Motor neuron (in vitro differentiated cells): ENCODE data around the gene ANO6. TPM values are rescaled to one million over a fixed set of nuclear protein-coding genes. Genes with fewer than 3 reads are reported as not detected.

Experiments
- ATAC-seq, 8 experiments: fragments of 200-7000 bp; cut with Tn5 transposase; replicated peaks in 6 of 8; 2 replicates each; pipeline ENCODE4 v1.8.0; 2021; ENCODE audit warnings: mild to moderate bottlenecking in 8 of 8, moderate library complexity in 8 of 8
- H3K27ac ChIP-seq, 2 donors: fragments of 250-450 bp; sonication (Bioruptor Pico); 2 replicates each; pipeline ENCODE4 v1.9.0; 2021; ENCODE audit warnings: antibody characterized with exemption in 2 of 2, mild to moderate bottlenecking in 2 of 2, moderate library complexity in 1 of 2
- H3K4me1 ChIP-seq, 2 donors: fragments of 250-450 bp; sonication (Bioruptor Pico); replicated peaks in 1 of 2; 2 replicates each; pipeline ENCODE4 v1.6.1; 2021; ENCODE audit warnings: antibody characterized with exemption in 2 of 2, mild to moderate bottlenecking in 2 of 2, moderate library complexity in 1 of 2
- H3K4me3 ChIP-seq, 5 donors: fragments of 250-450 bp; sonication (Bioruptor Pico); 2 replicates each; pipeline ENCODE4 v1.9.0; 2021; ENCODE audit warnings: antibody characterized with exemption in 5 of 5, mild to moderate bottlenecking in 5 of 5, moderate library complexity in 4 of 5
- WGBS, 10 experiments: fragments of 450-650 bp; shearing (Covaris generic); methylation state at CpG; one replicate each; pipeline ENCODE4 v1.0.0; 2022; 5-methylcytosine and 5-hydroxymethylcytosine counted together
- in situ Hi-C, 9 experiments: fragments of 400-800 bp; cut with MboI; loops; one replicate each; pipeline ENCODE4 v1.15.0; 2021; ENCODE audit warnings: low sequenced_read_pairs in 9 of 9, low pct_unique_long_range_greater_than_20kb in 2 of 9; ENCODE audit not compliant: unreplicated experiment in 9 of 9
- total RNA-seq, 8 experiments: library from RNA; unstranded; fragments of 300-600 nt; gene quantifications; 2 replicates each; pipeline versions ENCODE4 v1.2.3 to v1.2.4, GENCODE V29; 2022

The ANO6 gene
- total RNA-seq, 8 experiments from 2014 or later, result 13.2 to 64.7 (median 27.4) TPM

DNA sequence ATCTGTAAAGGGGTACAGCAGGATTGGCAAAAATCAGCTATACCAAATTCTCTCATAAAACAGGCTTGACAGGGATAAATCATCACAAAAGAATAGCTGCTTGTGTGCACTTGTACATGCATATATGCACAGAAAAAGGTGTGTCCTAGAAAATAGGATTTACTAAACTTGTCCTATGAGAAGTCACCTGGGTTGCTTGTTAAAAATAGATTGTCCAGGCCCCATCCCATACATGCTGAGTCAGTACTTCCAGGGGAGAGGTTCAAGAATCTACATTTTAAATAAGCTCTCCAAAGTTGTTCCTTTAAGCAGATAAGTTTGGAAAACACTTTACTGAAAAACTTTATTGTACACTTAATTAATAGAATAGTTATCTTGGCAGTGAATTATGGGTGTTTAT is 123.1 kb downstream of the ANO6 start:
- H3K4me3 ChIP-seq, result no peak overlapping the region
- ATAC-seq, result peak in 3 of 8 experiments; percentile 17 to 79 (median 77)
- in situ Hi-C loops, result no loop called here
- no peak overlapping the region for H3K27ac ChIP-seq
- H3K4me1 ChIP-seq, result peaks cover 0 to 10% of the 10 kb centered on the region in 2 donors

GRCh38 chr12:45342171-45342570 is 126.3 kb downstream of the ANO6 start:
- H3K4me3 ChIP-seq, result no peak overlapping the region
- WGBS, 10 experiments, result 17 to 100% (median 85%) methylated on average over 1 to 3 of the region's 3 CpGs; no CpG with 5 or more reads in 2 of the 10 experiments
- peaks cover 0 to 10% of the 10 kb centered on the region in 2 donors for H3K4me1 ChIP-seq
- no peak for ATAC-seq
- in situ Hi-C loops, result no loop called here
- no peak overlapping the region for H3K27ac ChIP-seq

DNA sequence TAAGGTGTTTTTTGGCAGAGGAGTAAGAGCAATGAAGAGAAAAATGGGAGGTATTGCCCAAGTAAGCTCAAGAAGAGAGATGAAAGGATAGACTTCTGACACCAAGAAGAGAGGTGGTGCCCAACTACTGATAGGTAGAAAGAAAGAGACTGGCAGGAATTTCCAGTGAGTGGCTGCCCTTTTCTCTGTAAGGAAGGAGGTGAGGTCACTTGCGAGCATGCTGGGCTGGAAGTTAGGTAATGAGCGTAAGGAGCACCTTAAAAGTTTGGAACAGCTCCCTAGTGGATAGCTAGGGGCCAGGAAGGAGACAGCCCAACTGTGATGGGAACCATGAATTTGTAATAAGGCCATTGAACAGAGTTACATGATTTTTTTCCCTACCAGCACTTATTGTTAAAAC is 127.0 kb downstream of the ANO6 start:
- WGBS, 10 experiments, result 87 to 100% (median 100%) methylated on average over 1 to 2 of the region's 2 CpGs; no CpG with 5 or more reads in 1 of the 10 experiments
- ATAC-seq, result no peak
- Histone ChIP-seq H3K4me3 (no peak overlapping the region), H3K4me1 (peaks cover 0 to 10% of the 10 kb centered on the region in 2 donors), H3K27ac (no peak overlapping the region)
- in situ Hi-C loops, result no loop called here

GRCh38 chr12:45343269-45344051 is 127.6 kb downstream of the ANO6 start:
- Histone ChIP-seq H3K27ac (no peak overlapping the region), H3K4me3 (no peak overlapping the region), H3K4me1 (peaks cover 0 to 10% of the 10 kb centered on the region in 2 donors)
- in situ Hi-C loops, result no loop called here
- peak in 7 of 8 experiments; percentile 51 to 85 (median 66) for ATAC-seq
- 60 to 100% (median 90%) methylated on average over 1 to 6 of the region's 6 CpGs; no CpG with 5 or more reads in 2 of the 10 experiments for WGBS, 10 experiments

DNA sequence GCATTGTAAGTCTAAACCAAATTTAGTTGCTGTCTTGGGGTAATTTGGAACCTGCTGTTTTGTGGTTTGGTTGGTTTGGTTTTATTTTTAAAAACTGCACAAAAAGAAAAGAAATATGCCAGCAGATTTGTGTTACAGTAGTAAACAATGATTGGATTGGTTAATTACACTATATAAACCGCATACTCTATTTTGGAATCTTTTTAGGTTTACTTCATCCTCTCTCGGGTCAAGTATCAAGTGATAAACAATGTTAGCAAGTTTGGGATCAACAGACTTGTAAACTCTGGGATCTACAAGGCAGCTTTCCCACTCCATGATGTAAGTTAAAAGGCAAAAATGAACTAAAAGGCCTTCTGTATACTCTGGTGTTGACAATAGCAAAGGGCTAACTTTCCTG is 132.4 kb downstream of the ANO6 start:
- in situ Hi-C loops, result no loop called here
- Histone ChIP-seq H3K4me3 (no peak overlapping the region), H3K4me1 (no peaks in the 10 kb centered on the region), H3K27ac (no peak overlapping the region)
- 71 to 100% (median 95%) methylated on average over 1 to 2 of the region's 2 CpGs; no CpG with 5 or more reads in 1 of the 10 experiments for WGBS, 10 experiments
- no peak for ATAC-seq

DNA sequence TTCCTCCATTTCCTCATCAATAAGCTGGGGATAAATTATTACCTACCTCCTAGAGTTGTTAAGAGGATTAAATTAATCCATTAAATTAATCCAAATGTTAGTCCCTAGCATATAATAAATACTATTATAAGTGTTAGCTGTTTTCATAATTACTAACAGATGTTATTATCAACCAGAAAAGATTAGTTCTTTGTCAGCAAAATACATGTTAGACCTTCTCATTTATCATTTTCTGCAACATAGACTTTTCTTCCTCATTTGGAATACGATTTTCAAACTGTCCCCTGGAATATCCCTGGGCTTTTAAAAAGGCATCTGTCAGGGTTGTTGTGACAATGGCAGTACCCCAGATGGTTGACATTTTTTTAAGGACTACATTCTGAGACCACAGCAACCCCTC is 133.1 kb downstream of the ANO6 start:
- in situ Hi-C loops, result no loop called here

DNA sequence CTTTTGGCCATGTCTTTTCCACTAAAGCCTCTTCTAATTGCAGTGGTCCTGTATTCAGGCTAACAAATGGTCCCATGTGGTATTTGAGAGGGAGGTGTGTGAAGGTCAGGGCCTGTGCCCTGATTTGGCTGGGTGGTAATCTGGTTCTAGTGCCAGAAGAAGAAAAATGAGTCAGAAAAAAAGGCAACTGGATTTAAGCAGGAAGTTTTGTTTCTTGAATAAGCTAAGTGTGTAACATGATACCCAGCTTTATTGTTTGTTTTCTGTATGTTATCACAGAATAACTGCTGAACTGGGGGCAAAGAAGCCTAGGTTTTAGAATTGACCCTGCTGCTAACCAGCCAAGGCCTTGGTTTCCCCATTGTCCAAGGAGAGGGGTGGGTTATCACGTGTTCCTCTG is 134.0 kb downstream of the ANO6 start:
- 100% methylated on average over 1 of the region's 1 CpG; no CpG with 5 or more reads in 7 of the 10 experiments for WGBS, 10 experiments
- H3K27ac ChIP-seq, result no peak overlapping the region
- no peak overlapping the region for H3K4me3 ChIP-seq
- H3K4me1 ChIP-seq, result no peaks in the 10 kb centered on the region
- in situ Hi-C loops, result no loop called here
- peak in 2 of 8 experiments; percentile 61 to 63 for ATAC-seq

More for the DNA sequence above, 133.1 kb downstream of the ANO6 start:
- H3K4me1 ChIP-seq, result no peaks in the 10 kb centered on the region
- no peak overlapping the region for H3K4me3 ChIP-seq
- H3K27ac ChIP-seq, result no peak overlapping the region
- WGBS, 10 experiments, result 14 to 75% (median 50%) methylated on average over 1 of the region's 1 CpG; no CpG with 5 or more reads in 3 of the 10 experiments
- no peak for ATAC-seq

- in situ Hi-C loops, result no loop called here
- ATAC-seq, result peak in 2 of 8 experiments; percentile 50 to 74
- no peaks in the 10 kb centered on the region for H3K4me1 ChIP-seq
- no peak overlapping the region for H3K4me3 ChIP-seq
- WGBS, 10 experiments, result 80 to 100% (median 90%) methylated on average over 1 to 3 of the region's 3 CpGs; no CpG with 5 or more reads in 4 of the 10 experiments
- H3K27ac ChIP-seq, result no peak overlapping the region
These were observed 135.0 kb downstream of the ANO6 start for GRCh38 chr12:45350861-45351260.

DNA sequence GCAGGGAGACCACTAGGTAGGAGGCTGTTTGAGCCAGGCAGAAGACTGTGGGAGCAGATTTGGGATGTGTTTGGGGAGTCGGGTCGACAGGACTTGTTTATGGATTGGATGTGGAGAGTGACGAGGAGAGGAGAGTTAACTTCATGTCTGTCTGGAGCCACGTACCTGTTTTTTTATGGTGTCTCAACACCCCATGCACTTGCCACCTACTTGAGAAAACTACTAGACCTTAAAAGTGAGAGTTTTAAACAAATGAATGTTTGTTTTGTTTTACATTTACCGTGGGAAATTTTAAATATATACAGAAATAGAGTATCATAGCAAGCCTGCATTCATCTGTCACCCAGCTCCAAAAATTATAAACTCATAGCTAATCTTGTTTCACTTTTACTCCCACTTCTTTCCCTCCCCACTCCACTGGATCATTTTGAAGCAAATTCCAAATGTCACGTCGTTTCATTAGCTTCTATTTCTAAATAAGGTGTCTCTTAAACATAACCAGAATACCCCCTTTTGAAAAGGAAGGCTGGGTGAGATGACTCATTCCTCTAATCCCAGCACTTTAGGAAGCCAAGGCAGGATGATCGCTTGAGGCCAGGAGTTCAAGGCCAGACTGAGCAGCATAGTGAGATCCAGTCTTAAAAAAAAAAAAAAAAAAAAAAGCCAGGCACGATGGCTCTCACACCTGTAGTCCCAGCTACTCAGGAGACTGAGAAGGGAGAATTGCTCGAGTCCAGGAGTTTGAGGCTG is 136.2 kb downstream of the ANO6 start:
- in situ Hi-C loops, result no loop called here
- Histone ChIP-seq H3K27ac (no peak overlapping the region), H3K4me3 (no peak overlapping the region), H3K4me1 (no peaks in the 10 kb centered on the region)
- ATAC-seq, result no peak
- 58 to 100% (median 90%) methylated on average over 3 to 10 of the region's 10 CpGs for WGBS, 10 experiments

- in situ Hi-C loops, result no loop called here
- 67 to 97% (median 75%) methylated on average over 2 of the region's 2 CpGs; no CpG with 5 or more reads in 1 of the 10 experiments for WGBS, 10 experiments
- no peak overlapping the region for H3K27ac ChIP-seq
- no peak overlapping the region for H3K4me3 ChIP-seq
- no peak for ATAC-seq
- no peaks in the 10 kb centered on the region for H3K4me1 ChIP-seq
These were observed 138.0 kb downstream of the ANO6 start for GRCh38 chr12:45353944-45354343.

DNA sequence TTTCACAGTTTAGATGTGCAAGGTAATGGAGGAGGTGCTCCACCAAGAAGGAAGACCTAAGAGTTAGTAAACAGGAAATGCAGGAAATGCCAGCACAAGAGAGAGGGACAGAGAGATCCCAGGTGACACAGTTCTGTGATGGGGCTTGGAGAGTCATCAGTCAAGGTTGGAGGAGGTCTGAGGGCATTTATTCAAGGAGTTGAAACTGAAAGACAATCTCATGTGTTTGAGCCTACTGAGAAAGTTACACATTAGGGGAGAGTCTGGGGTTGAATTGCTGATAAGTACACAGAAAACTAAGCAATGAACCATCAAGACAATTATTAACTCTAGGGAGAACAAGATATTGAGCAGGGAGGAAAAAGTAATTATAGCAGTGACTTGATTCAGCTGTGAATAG is 138.5 kb downstream of the ANO6 start:
- ATAC-seq, result no peak

DNA sequence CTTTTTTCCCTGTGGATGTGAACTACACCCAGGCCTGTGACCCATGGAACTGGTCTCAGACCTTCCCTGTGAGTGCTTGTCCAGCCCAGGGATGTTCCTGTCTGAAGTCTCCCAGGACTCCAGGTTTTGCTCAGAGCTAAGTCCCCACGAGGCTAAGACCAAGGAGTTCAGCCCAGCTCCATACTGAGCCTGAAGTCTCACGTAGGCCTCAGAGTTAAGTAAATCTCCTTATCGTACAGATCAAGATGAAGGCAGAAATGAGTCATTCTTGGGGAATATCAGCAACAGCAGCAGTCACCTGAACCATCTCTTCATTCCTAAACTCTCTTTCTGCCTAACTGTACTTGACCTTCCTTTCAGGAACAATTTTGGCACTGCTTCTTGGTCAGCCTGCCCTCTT is 139.8 kb downstream of the ANO6 start:
- ATAC-seq, result no peak
- WGBS, 10 experiments, result 60 to 100% (median 92%) methylated on average over 1 to 3 of the region's 3 CpGs; no CpG with 5 or more reads in 3 of the 10 experiments
- in situ Hi-C loops, result no loop called here
- no peaks in the 10 kb centered on the region for H3K4me1 ChIP-seq
- H3K27ac ChIP-seq, result no peak overlapping the region
- H3K4me3 ChIP-seq, result no peak overlapping the region

More for the DNA sequence above, 138.5 kb downstream of the ANO6 start:
- no peaks in the 10 kb centered on the region for H3K4me1 ChIP-seq
- H3K27ac ChIP-seq, result no peak overlapping the region
- H3K4me3 ChIP-seq, result no peak overlapping the region
- in situ Hi-C loops, result no loop called here

GRCh38 chr12:45356822-45357538 is 141.1 kb downstream of the ANO6 start:
- Histone ChIP-seq H3K27ac (no peak overlapping the region), H3K4me3 (no peak overlapping the region), H3K4me1 (no peaks in the 10 kb centered on the region)
- ATAC-seq, result peak in 1 of 8 experiments; percentile 20
- WGBS, 10 experiments, result 57 to 100% (median 97%) methylated on average over 2 to 4 of the region's 4 CpGs
- in situ Hi-C loops, result no loop called here
